WTC11 (cell line): Measurements from ENCODE around the gene EXOC3L2. TPM values are rescaled to one million over a fixed set of nuclear protein-coding genes. Genes with fewer than 3 reads are reported as not detected.

ENCODE experiments used
- ATAC-seq: fragments of 200-7000 bp; cut with Tn5 transposase; 2 replicates; pipeline ENCODE4 v1.10.0; 2021; ENCODE audit warnings: mild to moderate bottlenecking, moderate library complexity
- CTCF ChIA-PET: fragments of 300-600 bp; sonication (Branson Sonifier 250); formaldehyde crosslinking; loops from one replicate; lab custom pipeline; 2021; ENCODE audit warnings: antibody characterized with exemption; lab: Charles Lee
- POLR2A ChIA-PET: fragments of 350-600 bp; sonication (Branson Sonifier 250); formaldehyde crosslinking; loops from one replicate; lab custom pipeline; 2021; ENCODE audit warnings: antibody characterized with exemption; lab: Charles Lee
- DNase-seq: peaks from one replicate; pipeline ENCODE4 v3.0.0; 2021; ENCODE audit warnings: low spot score
- H3K27ac Mint-ChIP-seq: 2 replicates; pipeline ENCODE4 v1.8.0; 2021; ENCODE audit warnings: mixed read lengths
- H3K27me3 Mint-ChIP-seq: 2 replicates; pipeline ENCODE4 v1.8.0; 2021; ENCODE audit warnings: low read depth, mild to moderate bottlenecking, moderate library complexity, mixed read lengths
- H3K36me3 Mint-ChIP-seq: 2 replicates; pipeline ENCODE4 v1.8.0; 2021; ENCODE audit warnings: mixed read lengths
- H3K4me1 Mint-ChIP-seq: 2 replicates; pipeline ENCODE4 v1.8.0; 2022; ENCODE audit warnings: mixed read lengths
- H3K4me3 Mint-ChIP-seq: 2 replicates; pipeline ENCODE4 v1.8.0; 2021; ENCODE audit warnings: mild to moderate bottlenecking, moderate library complexity, mixed read lengths
- H3K9me3 Mint-ChIP-seq: 2 replicates; pipeline ENCODE4 v1.8.0; 2021; ENCODE audit warnings: mixed read lengths
- ATF1 ChIP-seq: sonication (generic); formaldehyde crosslinking; IDR thresholded peaks from 2 replicates; pipeline ENCODE4 v1.8.1; 2023; ENCODE audit warnings: mild to moderate bottlenecking, moderate library complexity, missing genetic modification reagents
- ATF2 ChIP-seq: sonication (generic); formaldehyde crosslinking; IDR thresholded peaks from 2 replicates; pipeline ENCODE4 v1.8.1; 2022; ENCODE audit warnings: low read depth, missing genetic modification reagents, borderline replicate concordance
- E2F5 ChIP-seq: sonication (generic); formaldehyde crosslinking; IDR thresholded peaks from 2 replicates; pipeline ENCODE4 v1.8.1; 2022; ENCODE audit warnings: mild to moderate bottlenecking, moderate library complexity, missing genetic modification reagents
- HMGA2 ChIP-seq: fragments of 250-450 bp; sonication (Bioruptor Pico); IDR thresholded peaks from 2 replicates; pipeline ENCODE4 v1.4.0; 2021; ENCODE audit warnings: mild to moderate bottlenecking, moderate library complexity
- HMGXB4 ChIP-seq: sonication (generic); formaldehyde crosslinking; IDR thresholded peaks from 2 replicates; pipeline ENCODE4 v1.8.1; 2023; ENCODE audit warnings: mild to moderate bottlenecking, moderate library complexity, missing genetic modification reagents
- KAT7 ChIP-seq: sonication (generic); formaldehyde crosslinking; IDR thresholded peaks from 2 replicates; pipeline ENCODE4 v1.8.1; 2023; ENCODE audit warnings: missing genetic modification reagents, mild to moderate bottlenecking, borderline replicate concordance
- NR2C2 ChIP-seq: sonication (generic); formaldehyde crosslinking; IDR thresholded peaks from 2 replicates; pipeline ENCODE4 v1.8.0; 2022; ENCODE audit warnings: mild to moderate bottlenecking, missing genetic modification reagents
- RELA ChIP-seq: sonication (generic); formaldehyde crosslinking; IDR thresholded peaks from 2 replicates; pipeline ENCODE4 v1.8.1; 2022; ENCODE audit warnings: missing genetic modification reagents, mild to moderate bottlenecking, borderline replicate concordance
- SOX15 ChIP-seq: fragments of 250-450 bp; sonication (Bioruptor Pico); IDR thresholded peaks from 2 replicates; pipeline ENCODE4 v1.9.0; 2021; ENCODE audit warnings: mild to moderate bottlenecking
- TEAD4 ChIP-seq: sonication (generic); formaldehyde crosslinking; IDR thresholded peaks from 2 replicates; pipeline ENCODE4 v1.8.0; 2022; ENCODE audit warnings: mild to moderate bottlenecking, missing genetic modification reagents
- USF1 ChIP-seq: sonication (generic); formaldehyde crosslinking; IDR thresholded peaks from 2 replicates; pipeline ENCODE4 v1.8.0; 2022; ENCODE audit warnings: mild to moderate bottlenecking, missing genetic modification reagents
- ZBTB21 ChIP-seq: sonication (generic); formaldehyde crosslinking; IDR thresholded peaks from 2 replicates; pipeline ENCODE4 v1.8.1; 2023; ENCODE audit warnings: mild to moderate bottlenecking, missing genetic modification reagents, borderline replicate concordance
- ZNF423 ChIP-seq: fragments of 250-450 bp; sonication (Bioruptor Pico); IDR thresholded peaks from 2 replicates; pipeline ENCODE4 v2.1.2; 2022; ENCODE audit warnings: mild to moderate bottlenecking, moderate library complexity
- ZSCAN18 ChIP-seq: fragments of 250-450 bp; sonication (Bioruptor Pico); IDR thresholded peaks from 2 replicates; pipeline ENCODE4 v2.1.2; 2022; ENCODE audit warnings: mild to moderate bottlenecking, moderate library complexity
- total RNA-seq: library from RNA; stranded (reverse); gene quantifications from 3 replicates; pipeline ENCODE4 v1.2.3, GENCODE V29; 2021
- TF ChIP-seq, protein P1 (sequence below): sonication (generic); formaldehyde crosslinking; IDR thresholded peaks from 2 replicates; pipeline ENCODE4 v1.8.1; 2023; ENCODE audit warnings: mild to moderate bottlenecking, missing genetic modification reagents, moderate library complexity
- TF ChIP-seq, protein P2 (sequence below): sonication (generic); formaldehyde crosslinking; IDR thresholded peaks from 2 replicates; pipeline ENCODE4 v1.8.1; 2022; ENCODE audit warnings: low read depth, mild to moderate bottlenecking, moderate library complexity, missing genetic modification reagents, borderline replicate concordance

The EXOC3L2 gene
- total RNA-seq, 1 experiment from 2014 or later = 2.7 TPM

GRCh38 chr19:45217957-45218334 lies 27.3 kb downstream of the EXOC3L2 start:
- ATAC-seq (peak; percentile 23; the same call in 1 of the 2 replicates), DNase-seq (no peak)
- TF ChIP-seq ZNF423 (no peak), ATF1 (CRISPR knock-in tag) (no peak), KAT7 (CRISPR knock-in tag) (no peak), HMGA2 (no peak), E2F5 (CRISPR knock-in tag) (no peak), RELA (CRISPR knock-in tag) (no peak), ZSCAN18 (no peak), SOX15 (CRISPR knock-in tag) (no peak), USF1 (no peak), TEAD4 (CRISPR knock-in tag) (no peak), ZBTB21 (CRISPR knock-in tag) (no peak), HMGXB4 (CRISPR knock-in tag) (no peak), NR2C2 (CRISPR knock-in tag) (no peak), ATF2 (CRISPR knock-in tag) (no peak)
- TF ChIP-seq, protein P1, sequence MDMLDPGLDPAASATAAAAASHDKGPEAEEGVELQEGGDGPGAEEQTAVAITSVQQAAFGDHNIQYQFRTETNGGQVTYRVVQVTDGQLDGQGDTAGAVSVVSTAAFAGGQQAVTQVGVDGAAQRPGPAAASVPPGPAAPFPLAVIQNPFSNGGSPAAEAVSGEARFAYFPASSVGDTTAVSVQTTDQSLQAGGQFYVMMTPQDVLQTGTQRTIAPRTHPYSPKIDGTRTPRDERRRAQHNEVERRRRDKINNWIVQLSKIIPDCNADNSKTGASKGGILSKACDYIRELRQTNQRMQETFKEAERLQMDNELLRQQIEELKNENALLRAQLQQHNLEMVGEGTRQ = no peak
- TF ChIP-seq, protein P2, sequence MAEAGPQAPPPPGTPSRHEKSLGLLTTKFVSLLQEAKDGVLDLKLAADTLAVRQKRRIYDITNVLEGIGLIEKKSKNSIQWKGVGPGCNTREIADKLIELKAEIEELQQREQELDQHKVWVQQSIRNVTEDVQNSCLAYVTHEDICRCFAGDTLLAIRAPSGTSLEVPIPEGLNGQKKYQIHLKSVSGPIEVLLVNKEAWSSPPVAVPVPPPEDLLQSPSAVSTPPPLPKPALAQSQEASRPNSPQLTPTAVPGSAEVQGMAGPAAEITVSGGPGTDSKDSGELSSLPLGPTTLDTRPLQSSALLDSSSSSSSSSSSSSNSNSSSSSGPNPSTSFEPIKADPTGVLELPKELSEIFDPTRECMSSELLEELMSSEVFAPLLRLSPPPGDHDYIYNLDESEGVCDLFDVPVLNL (CRISPR knock-in tag) = no peak
- Mint-ChIP-seq H3K4me1 (peaks cover 17% of the 10 kb centered on the region), H3K27ac (no peak overlapping the region), H3K27me3 (peaks cover 75% of the 10 kb centered on the region), H3K36me3 (no peaks in the 10 kb centered on the region), H3K4me3 (peak overlapping the region; percentile 68), H3K9me3 (no peaks in the 10 kb centered on the region)
- ChIA-PET CTCF (interaction anchor here (0.7 to 1.4 kb wide), 6 partner anchors 13 to 267 kb away, joined by 3 to 5 read pairs (median 3); partner anchors contain the start of gene BLOC1S3), POLR2A (no interaction called here)
